NT2/D1 (cell line): ENCODE measurements around the gene TMEM86A.
"Not testable (repeated sequence)": the region's sequence is repeated elsewhere in the genome, so short reads cannot be mapped to it uniquely, and the experiment has no call there.

Experiments used
- DNase-seq: peaks from one replicate; pipeline ENCODE4 v3.0.0-alpha.2; 2011; ENCODE audit warnings: low read depth, low spot score
- H3K27me3 ChIP-seq: 2 replicates; pipeline ENCODE4 v1.6.0; 2011; ENCODE audit warnings: mild to moderate bottlenecking; ENCODE audit not compliant: insufficient read length, insufficient read depth
- H3K36me3 ChIP-seq: 2 replicates; pipeline ENCODE4 v1.6.1; 2011; ENCODE audit warnings: mild to moderate bottlenecking, low read length, mixed read lengths; ENCODE audit not compliant: insufficient read depth, insufficient read length
- H3K4me1 ChIP-seq: 2 replicates; pipeline ENCODE4 v1.5.1; 2011; ENCODE audit not compliant: insufficient read depth, insufficient read length
- H3K4me3 ChIP-seq: 2 replicates; pipeline ENCODE4 v1.5.1; 2011; ENCODE audit warnings: low read depth; ENCODE audit not compliant: insufficient read length
- H3K9ac ChIP-seq: 2 replicates; pipeline ENCODE4 v1.6.0; 2011; ENCODE audit warnings: low read depth; ENCODE audit not compliant: insufficient read length
- H3K9me3 ChIP-seq: 2 replicates; pipeline ENCODE4 v1.5.1; 2011; ENCODE audit warnings: mild to moderate bottlenecking, low read length; ENCODE audit not compliant: insufficient read depth
- SUZ12 ChIP-seq: IDR thresholded peaks from 2 replicates; pipeline ENCODE4 v1.6.1; 2011; ENCODE audit not compliant: insufficient read length, insufficient read depth; ENCODE audit errors: extremely low read depth
- YY1 ChIP-seq: IDR thresholded peaks from 2 replicates; pipeline ENCODE4 v1.6.1; 2011; ENCODE audit not compliant: insufficient read length, insufficient read depth
- ZNF274 ChIP-seq: IDR thresholded peaks from 2 replicates; pipeline ENCODE4 v1.6.1; 2011; ENCODE audit warnings: mild to moderate bottlenecking, low read depth, low read length

TMEM86A gene

GRCh38 chr11:18669711-18670110 is 28.9 kb upstream of the TMEM86A start:
- Histone ChIP-seq H3K27me3 (no peaks in the 10 kb centered on the region), H3K36me3 (no peaks in the 10 kb centered on the region), H3K4me1 (no peaks in the 10 kb centered on the region), H3K9me3 (no peaks in the 10 kb centered on the region), H3K9ac (no peak overlapping the region), H3K4me3 (no peak overlapping the region)
- no peak for DNase-seq
- TF ChIP-seq SUZ12 (no peak), ZNF274 (no peak), YY1 (no peak)

GRCh38 chr11:18671246-18671645 is 27.3 kb upstream of the TMEM86A start:
- no peak overlapping the region for H3K4me3 ChIP-seq
- H3K36me3 ChIP-seq, result no peaks in the 10 kb centered on the region
- H3K9me3 ChIP-seq, result no peaks in the 10 kb centered on the region
- no peaks in the 10 kb centered on the region for H3K4me1 ChIP-seq
- DNase-seq, result no peak
- no peaks in the 10 kb centered on the region for H3K27me3 ChIP-seq
- TF ChIP-seq YY1, result no peak
- no peak for TF ChIP-seq ZNF274
- TF ChIP-seq SUZ12, result no peak
- H3K9ac ChIP-seq, result no peak overlapping the region

GRCh38 chr11:18672209-18672608 is 26.4 kb upstream of the TMEM86A start:
- not testable (repeated sequence) for DNase-seq, H3K9ac ChIP-seq, H3K4me3 ChIP-seq, H3K27me3 ChIP-seq, H3K4me1 ChIP-seq, H3K36me3 ChIP-seq, H3K9me3 ChIP-seq

GRCh38 chr11:18676803-18677202 is 21.8 kb upstream of the TMEM86A start:
- Histone ChIP-seq H3K9ac (no peak overlapping the region), H3K27me3 (no peaks in the 10 kb centered on the region), H3K4me1 (no peaks in the 10 kb centered on the region), H3K4me3 (no peak overlapping the region), H3K9me3 (no peaks in the 10 kb centered on the region), H3K36me3 (no peaks in the 10 kb centered on the region)
- no peak for DNase-seq
- TF ChIP-seq ZNF274 (no peak), SUZ12 (no peak), YY1 (no peak)

GRCh38 chr11:18677560-18677959 is 21.0 kb upstream of the TMEM86A start:
- DNase-seq, result no peak
- H3K9ac ChIP-seq, result no peak overlapping the region

GRCh38 chr11:18681949-18682348 is 16.6 kb upstream of the TMEM86A start:
- H3K4me1 ChIP-seq, H3K36me3 ChIP-seq, H3K9ac ChIP-seq, DNase-seq, H3K27me3 ChIP-seq, H3K4me3 ChIP-seq, H3K9me3 ChIP-seq: not testable (repeated sequence)

More at GRCh38 chr11:18677560-18677959, 21.0 kb upstream of the TMEM86A start:
- no peaks in the 10 kb centered on the region for H3K27me3 ChIP-seq
- H3K36me3 ChIP-seq, result no peaks in the 10 kb centered on the region
- H3K4me1 ChIP-seq, result no peaks in the 10 kb centered on the region
- TF ChIP-seq ZNF274 (no peak), SUZ12 (no peak), YY1 (no peak)
- no peaks in the 10 kb centered on the region for H3K9me3 ChIP-seq
- H3K4me3 ChIP-seq, result no peak overlapping the region

GRCh38 chr11:18682466-18682865 is 16.1 kb upstream of the TMEM86A start:
- Histone ChIP-seq H3K4me1 (no peaks in the 10 kb centered on the region), H3K9ac (no peak overlapping the region), H3K4me3 (no peak overlapping the region), H3K27me3 (no peaks in the 10 kb centered on the region), H3K36me3 (no peaks in the 10 kb centered on the region), H3K9me3 (no peaks in the 10 kb centered on the region)
- TF ChIP-seq ZNF274 (no peak), SUZ12 (no peak), YY1 (no peak)
- DNase-seq, result no peak

- Histone ChIP-seq H3K9ac (no peak overlapping the region), H3K9me3 (no peaks in the 10 kb centered on the region), H3K36me3 (no peaks in the 10 kb centered on the region), H3K4me3 (no peak overlapping the region), H3K27me3 (no peaks in the 10 kb centered on the region), H3K4me1 (no peaks in the 10 kb centered on the region)
- TF ChIP-seq SUZ12, result no peak
- TF ChIP-seq ZNF274, result no peak
- TF ChIP-seq YY1, result no peak
- no peak for DNase-seq
These were observed 14.3 kb upstream of the TMEM86A start for GRCh38 chr11:18684267-18684666.

GRCh38 chr11:18691467-18692140 is 7.0 kb upstream of the TMEM86A start:
- H3K9me3 ChIP-seq, H3K36me3 ChIP-seq, H3K9ac ChIP-seq, H3K27me3 ChIP-seq, DNase-seq, H3K4me1 ChIP-seq, H3K4me3 ChIP-seq: not testable (repeated sequence)
